GM18507 (cell line): Measurements from ENCODE around the gene COL9A2.

Source experiments
- DNase-seq: peaks from one replicate; pipeline ENCODE4 v3.0.0; 2011; ENCODE audit warnings: low read depth; ENCODE audit not compliant: insufficient read length; ENCODE audit errors: extremely low spot score
- FAIRE-seq: peaks from 2 replicates; lab custom pipeline; 2011; peaks lifted over from hg19 to GRCh38; lab: Jason Lieb, UNC

Gene COL9A2

GRCh38 chr1:40267767-40268187 is 49.3 kb downstream of the COL9A2 start:
- no peak for DNase-seq
- FAIRE-seq, result no peak

DNA sequence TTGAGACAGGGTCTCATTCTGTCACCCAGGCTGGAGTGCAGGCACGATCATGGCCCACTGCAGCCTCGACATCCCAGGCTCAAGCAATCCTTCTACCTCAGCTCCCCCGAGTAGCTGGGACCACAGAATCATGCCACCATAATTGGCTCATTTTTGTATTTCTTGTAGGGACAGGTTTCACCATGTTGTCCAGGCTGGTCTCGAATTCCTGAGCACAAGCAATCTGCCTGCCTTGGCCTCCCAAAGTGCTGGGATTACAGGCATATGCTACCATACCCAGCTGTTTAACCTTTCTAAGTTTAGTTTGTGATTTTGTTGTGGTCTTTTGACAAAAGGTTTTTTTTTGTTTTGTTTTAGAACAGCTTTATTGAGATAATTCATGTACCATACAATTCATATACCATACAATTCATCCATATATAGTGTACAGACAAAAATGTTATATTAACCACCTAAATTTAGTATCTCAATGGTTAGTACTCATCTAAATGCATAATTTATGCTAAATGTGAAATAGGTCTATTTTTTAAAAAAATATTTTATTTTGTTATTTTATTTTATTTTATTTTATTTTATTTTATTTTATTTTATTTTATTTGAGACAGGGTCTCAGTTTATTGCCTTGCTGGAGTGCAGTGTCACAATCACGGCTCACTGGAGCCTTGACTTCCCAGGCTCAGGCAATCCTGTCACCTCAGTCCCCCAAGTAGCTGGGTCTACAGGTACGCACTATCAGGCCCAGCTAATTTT is 50.1 kb downstream of the COL9A2 start:
- no peak for DNase-seq

DNA sequence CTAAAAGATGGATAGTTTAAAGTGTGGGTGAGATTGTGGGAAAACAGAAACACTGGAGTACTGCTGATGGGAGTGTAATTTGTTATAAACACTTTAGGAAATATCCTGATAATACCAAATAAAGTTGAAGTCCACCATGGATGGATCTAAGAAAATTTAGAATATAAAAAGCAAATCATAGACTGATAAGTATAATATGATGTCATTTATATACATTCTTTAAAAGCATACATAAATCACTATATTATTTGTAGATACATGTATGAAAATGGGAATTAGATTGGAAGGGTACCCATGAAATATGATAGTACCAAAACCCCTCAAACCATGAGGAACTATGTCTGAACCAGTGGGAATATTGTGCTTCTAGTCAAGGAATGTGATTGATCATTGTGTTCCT is 51.2 kb downstream of the COL9A2 start:
- FAIRE-seq, result no peak
- no peak for DNase-seq

More for the DNA sequence above, 50.1 kb downstream of the COL9A2 start:
- FAIRE-seq, result no peak

- DNase-seq, result no peak
These were observed 51.8 kb downstream of the COL9A2 start for GRCh38 chr1:40265298-40265697.

GRCh38 chr1:40264354-40264781 is 52.7 kb downstream of the COL9A2 start:
- no peak for FAIRE-seq
- no peak for DNase-seq

More at GRCh38 chr1:40265298-40265697, 51.8 kb downstream of the COL9A2 start:
- FAIRE-seq, result no peak

DNA sequence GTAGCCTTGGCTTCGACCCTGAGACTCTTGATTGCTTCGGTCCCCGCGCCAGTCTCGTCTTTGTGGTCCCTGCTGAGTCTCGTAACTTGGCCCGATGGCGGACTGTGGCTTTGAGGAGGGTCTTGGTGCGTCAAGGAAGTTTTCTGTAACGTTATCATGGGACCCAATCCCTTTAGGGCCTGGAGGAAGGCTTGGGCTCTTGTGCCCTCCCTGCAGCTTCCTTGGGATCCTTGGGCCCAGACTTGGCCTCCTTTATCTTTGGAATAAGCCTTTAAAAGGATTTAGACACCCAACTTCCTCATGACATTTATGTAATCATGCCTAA is 58.7 kb downstream of the COL9A2 start:
- DNase-seq, result no peak
- FAIRE-seq, result no peak

- peak; percentile 77 for DNase-seq
- peak; percentile 97 for FAIRE-seq
These were observed 59.2 kb downstream of the COL9A2 start, which contains the start of gene ZMPSTE24 for GRCh38 chr1:40257688-40258444. TSS of gene ZMPSTE24 (plus strand) at chr1:40258236. CDS start at chr1:40258272, 36 bp downstream.

DNA sequence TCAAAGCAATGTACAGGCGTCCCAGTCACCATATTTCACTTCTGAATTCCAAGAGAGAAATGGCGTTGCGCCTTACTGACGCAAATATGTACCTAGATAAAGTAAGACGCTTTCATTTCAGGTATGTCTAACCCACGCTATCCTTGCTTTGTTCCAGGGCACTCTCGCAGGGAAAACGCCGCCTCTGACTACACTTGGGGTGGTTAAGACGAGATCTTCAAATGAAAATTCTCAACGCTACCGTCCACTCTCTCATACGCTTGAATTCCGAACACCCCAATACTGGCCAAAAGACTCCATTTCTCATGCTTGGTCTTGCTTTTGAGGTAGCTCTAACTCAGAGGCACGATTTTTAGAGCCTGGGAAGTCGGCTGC is 59.8 kb downstream of the COL9A2 start:
- FAIRE-seq (no peak), DNase-seq (no peak)

DNA sequence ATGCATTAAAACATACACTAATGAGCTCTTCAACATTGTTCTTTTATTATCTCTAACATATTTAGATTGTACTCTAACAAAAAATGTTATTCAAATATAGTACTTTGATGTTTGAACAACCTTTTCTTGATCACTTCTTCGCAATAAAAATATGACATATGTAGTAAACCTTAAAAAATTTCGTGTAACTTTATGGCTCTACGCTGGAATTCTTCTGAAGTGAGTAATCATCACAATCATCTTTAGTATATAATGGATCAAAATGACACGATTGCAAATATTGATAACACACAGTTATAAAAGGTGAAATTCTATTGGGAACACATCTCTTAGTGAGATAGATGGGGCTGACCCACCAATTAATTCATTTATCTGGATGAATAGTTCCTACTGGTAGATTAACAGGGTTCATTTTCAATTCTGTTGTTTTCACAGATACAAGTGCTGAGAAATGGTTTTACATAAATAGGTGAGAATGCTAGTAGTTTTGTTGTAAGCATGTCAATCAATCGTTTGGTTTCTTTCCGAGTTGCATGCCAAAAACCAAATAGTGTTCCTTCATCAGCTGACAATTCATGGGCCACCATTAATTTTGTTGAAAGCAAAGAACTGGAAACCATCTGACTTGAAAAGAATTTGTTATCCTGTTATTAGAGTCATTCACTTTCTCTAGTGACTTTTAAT is 60.5 kb downstream of the COL9A2 start:
- no peak for DNase-seq
- FAIRE-seq, result no peak

- FAIRE-seq, result no peak
- DNase-seq, result no peak
These were observed 61.9 kb downstream of the COL9A2 start for GRCh38 chr1:40255231-40255630.

DNA sequence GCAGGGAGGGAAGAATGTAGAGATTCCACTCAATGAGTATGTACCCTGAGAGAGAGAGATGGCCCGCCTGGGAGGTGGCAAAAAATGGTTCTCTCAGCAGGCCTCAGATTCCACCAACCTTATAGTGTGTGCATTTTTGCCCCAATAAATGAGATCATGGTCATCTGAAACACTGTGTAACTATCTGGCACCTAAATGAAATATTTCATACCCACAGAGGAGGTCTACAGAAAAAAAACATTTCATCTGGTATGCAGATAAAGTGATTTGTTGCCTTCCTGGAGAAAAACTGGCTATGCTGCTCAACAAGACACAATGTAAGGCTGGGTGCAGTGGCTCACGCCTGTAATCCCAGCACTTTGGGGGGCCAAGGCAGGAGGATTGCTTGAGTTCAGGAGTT is 64.5 kb downstream of the COL9A2 start:
- DNase-seq (no peak), FAIRE-seq (no peak)

DNA sequence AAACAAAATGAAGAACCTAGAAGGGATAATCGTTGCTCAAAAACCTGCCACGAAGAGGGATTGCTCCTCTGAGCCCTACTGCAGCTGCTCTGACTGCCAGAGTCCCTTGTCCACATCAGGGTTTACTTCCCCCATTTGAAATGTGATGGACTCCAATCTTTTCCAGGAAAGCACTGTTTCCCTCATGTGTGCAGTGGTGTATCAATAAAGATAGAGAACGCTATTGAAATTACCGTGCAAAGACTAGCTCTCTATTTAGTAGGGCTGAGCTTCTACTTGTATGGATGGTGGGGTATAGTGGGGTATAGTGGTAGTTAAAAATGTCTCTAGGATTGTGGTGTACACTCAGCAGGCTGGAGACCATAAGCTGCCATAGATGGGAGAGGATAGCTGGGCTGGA is 65.6 kb downstream of the COL9A2 start:
- no peak for DNase-seq
- no peak for FAIRE-seq
